Endometrium (tissue), 2 donors: ENCODE measurements around the gene HNRNPUL2.

Source experiments
- FAIRE-seq: peaks from 2 replicates; lab custom pipeline; 2012; peaks lifted over from hg19 to GRCh38; lab: Jason Lieb, UNC
- donor health status: control.
- donor health status: control.

Gene HNRNPUL2

GRCh38 chr11:62666259-62666926 lies 60.9 kb downstream of the HNRNPUL2 start:
- FAIRE-seq: no peak

- FAIRE-seq: no peak
These were observed 61.5 kb downstream of the HNRNPUL2 start for GRCh38 chr11:62665599-62666258.

- no peak for FAIRE-seq
These were observed 62.1 kb downstream of the HNRNPUL2 start, which contains the start of the genes C11orf98 and CSKMT for GRCh38 chr11:62665075-62665598. Gene C11orf98, minus strand, starts transcription at chr11:62665210. Its CDS starts 41 bp downstream, at chr11:62665169. Gene CSKMT, plus strand, starts transcription at chr11:62665312. Its CDS starts 568 bp downstream, at chr11:62665880.

- no peak for FAIRE-seq
These were observed 62.7 kb downstream of the HNRNPUL2 start for GRCh38 chr11:62664405-62665074.
